H1 (cell line): ENCODE data around the gene LCE6A. TPM values are rescaled to one million over a fixed set of nuclear protein-coding genes. Genes with fewer than 3 reads are reported as not detected.

Source experiments
- CTCF ChIA-PET: fragments of 300-600 bp; sonication (Branson Sonifier 250); formaldehyde crosslinking; loops from one replicate; lab custom pipeline; 2021; ENCODE audit not compliant: partially characterized antibody; lab: Charles Lee
- POLR2A ChIA-PET: fragments of 300-600 bp; sonication (Branson Sonifier 250); formaldehyde crosslinking; loops from one replicate; lab custom pipeline; 2021; ENCODE audit warnings: inconsistent platforms; ENCODE audit not compliant: partially characterized antibody; lab: Charles Lee
- DNase-seq, 2 experiments: peaks; one replicate each; pipeline versions ENCODE4 v3.0.0 to v3.0.0-alpha.2; 2010 to 2022; ENCODE audit warnings: low spot score in 2 of 2, low read depth in 1 of 2, mixed read lengths in 1 of 2
- FAIRE-seq: peaks from 2 replicates; lab custom pipeline; 2011; peaks lifted over from hg19 to GRCh38; lab: Jason Lieb, UNC
- H2AFZ ChIP-seq: 2 replicates; pipeline ENCODE4 v1.8.1; 2012; ENCODE audit warnings: low read length, inconsistent platforms
- H2AK5ac ChIP-seq: 2 replicates; pipeline ENCODE4 v1.6.1; 2013; ENCODE audit warnings: low read depth, low read length
- H2BK120ac ChIP-seq: replicated peaks from 2 replicates; pipeline ENCODE3; 2013; ENCODE audit warnings: low read depth, low read length, inconsistent platforms
- H2BK12ac ChIP-seq: 2 replicates; pipeline ENCODE4 v1.6.1; 2013; ENCODE audit warnings: low read depth, low read length
- H2BK15ac ChIP-seq: 2 replicates; pipeline ENCODE4 v1.6.1; 2013; ENCODE audit warnings: low read length
- H2BK20ac ChIP-seq: 2 replicates; pipeline ENCODE4 v1.6.1; 2013; ENCODE audit warnings: low read length
- H2BK5ac ChIP-seq: 2 replicates; pipeline ENCODE4 v1.6.1; 2013; ENCODE audit warnings: low read depth, low read length
- H3K14ac ChIP-seq: 2 replicates; pipeline ENCODE4 v1.6.1; 2013; ENCODE audit warnings: inconsistent platforms; ENCODE audit not compliant: insufficient read length
- H3K18ac ChIP-seq: 2 replicates; pipeline ENCODE4 v1.6.1; 2013; ENCODE audit warnings: low read length; ENCODE audit errors: extremely low read depth
- H3K23ac ChIP-seq: 2 replicates; pipeline ENCODE4 v1.6.1; 2013; ENCODE audit warnings: inconsistent platforms; ENCODE audit not compliant: insufficient read length
- H3K23me2 ChIP-seq: 2 replicates; pipeline ENCODE4 v1.6.1; 2013; ENCODE audit warnings: low read depth, low read length
- H3K27ac ChIP-seq: 2 replicates; pipeline ENCODE4 v1.6.1; 2011; ENCODE audit warnings: low read depth, low read length, inconsistent platforms
- H3K27me3 ChIP-seq, 4 experiments: replicated peaks in 1 of 4; 1 replicate in 1 of 4; 2 replicates in 3 of 4; pipeline versions ENCODE4 v1.6.1 to v1.8.1; 2011 to 2013; ENCODE audit warnings: low read length in 3 of 4, mild to moderate bottlenecking in 3 of 4, inconsistent platforms in 2 of 4, mixed read lengths in 2 of 4, moderate library complexity in 1 of 4; ENCODE audit not compliant: control insufficient read depth in 3 of 4, insufficient read depth in 3 of 4; ENCODE audit errors: extremely low read depth in 1 of 4
- H3K36me3 ChIP-seq, 4 experiments: 2 replicates each; pipeline versions ENCODE4 v1.6.1 to v1.8.1; 2011 to 2013; ENCODE audit warnings: mild to moderate bottlenecking in 4 of 4, low read length in 3 of 4, moderate library complexity in 2 of 4, control low read depth in 1 of 4, inconsistent platforms in 1 of 4; ENCODE audit not compliant: insufficient read depth in 4 of 4, control insufficient read depth in 2 of 4
- H3K4ac ChIP-seq: replicated peaks from 2 replicates; pipeline ENCODE3; 2013; ENCODE audit warnings: low read length, low read depth, mixed read lengths, inconsistent platforms; ENCODE audit not compliant: insufficient read length
- H3K4me1 ChIP-seq, 4 experiments: replicated peaks in 1 of 4; 1 replicate in 1 of 4; 2 replicates in 3 of 4; pipeline versions ENCODE4 v1.6.1 to v1.8.1; 2011 to 2013; ENCODE audit warnings: low read length in 3 of 4, inconsistent platforms in 2 of 4, mixed read lengths in 1 of 4; ENCODE audit not compliant: insufficient read depth in 4 of 4, control insufficient read depth in 3 of 4
- H3K4me2 ChIP-seq, 2 experiments: 2 replicates each; pipeline versions ENCODE4 v1.6.1 to v1.8.1; 2011 to 2013; ENCODE audit warnings: low read depth in 2 of 2, low read length in 2 of 2, control low read depth in 1 of 2, inconsistent platforms in 1 of 2, mild to moderate bottlenecking in 1 of 2; ENCODE audit not compliant: insufficient read depth in 1 of 2
- H3K4me3 ChIP-seq, 4 experiments: fragments of 200-600, 300-600 bp in 1 of 4; sonication (generic), shearing (Covaris generic), sonication (Bioruptor Twin) in 1 of 4; 2 replicates each; pipeline versions ENCODE4 v1.5.1 to v1.8.1; 2011 to 2016; ENCODE audit warnings: low read length in 4 of 4, low read depth in 3 of 4, control low read depth in 2 of 4, inconsistent platforms in 2 of 4, mild to moderate bottlenecking in 2 of 4, mixed read lengths in 1 of 4, moderate library complexity in 1 of 4; ENCODE audit not compliant: insufficient read depth in 2 of 4; ENCODE audit errors: extremely low read depth in 1 of 4
- H3K56ac ChIP-seq: replicated peaks from 2 replicates; pipeline ENCODE3; 2013; ENCODE audit warnings: low read depth, mild to moderate bottlenecking, mixed read lengths, low read length, inconsistent platforms; ENCODE audit not compliant: insufficient read length
- H3K79me1 ChIP-seq: 2 replicates; pipeline ENCODE4 v1.6.1; 2013; ENCODE audit warnings: low read depth, low read length, control low read depth
- H3K79me2 ChIP-seq, 2 experiments: 2 replicates each; pipeline versions ENCODE4 v1.6.1 to v1.8.1; 2012 to 2013; ENCODE audit warnings: low read length in 2 of 2, mild to moderate bottlenecking in 2 of 2, inconsistent platforms in 1 of 2; ENCODE audit not compliant: insufficient read depth in 2 of 2, control insufficient read depth in 1 of 2
- H3K9ac ChIP-seq, 4 experiments: replicated peaks in 1 of 4; 1 replicate in 1 of 4; 2 replicates in 3 of 4; pipeline versions ENCODE4 v1.6.1 to v1.8.1; 2011 to 2013; ENCODE audit warnings: low read depth in 3 of 4, low read length in 3 of 4, control low read depth in 2 of 4, mild to moderate bottlenecking in 2 of 4, moderate library complexity in 2 of 4, inconsistent platforms in 1 of 4; ENCODE audit errors: extremely low read depth in 1 of 4
- H3K9me3 ChIP-seq, 2 experiments: 2 replicates each; pipeline versions ENCODE4 v1.6.1 to v1.8.1; 2012 to 2013; ENCODE audit warnings: mild to moderate bottlenecking in 2 of 2, moderate library complexity in 2 of 2, control low read depth in 1 of 2, inconsistent platforms in 1 of 2, low read depth in 1 of 2, low read length in 1 of 2, mixed read lengths in 1 of 2; ENCODE audit not compliant: insufficient read depth in 2 of 2
- H4K20me1 ChIP-seq, 2 experiments: replicated peaks in 1 of 2; 2 replicates each; pipeline versions ENCODE3 to v1.8.1; 2011 to 2013; ENCODE audit warnings: inconsistent platforms in 2 of 2, low read length in 2 of 2, mild to moderate bottlenecking in 1 of 2; ENCODE audit not compliant: insufficient read depth in 2 of 2, control insufficient read depth in 1 of 2
- H4K5ac ChIP-seq: 2 replicates; pipeline ENCODE4 v1.6.1; 2013; ENCODE audit warnings: low read length, low read depth, mixed read lengths, inconsistent platforms; ENCODE audit not compliant: insufficient read length
- H4K8ac ChIP-seq: 2 replicates; pipeline ENCODE4 v1.8.0; 2013; ENCODE audit warnings: mild to moderate bottlenecking, moderate library complexity, low read length, inconsistent platforms; ENCODE audit not compliant: insufficient read depth; ENCODE audit errors: extremely low read depth
- H4K91ac ChIP-seq: replicated peaks from 2 replicates; pipeline ENCODE3; 2013; ENCODE audit warnings: low read length, mixed read lengths, inconsistent platforms; ENCODE audit not compliant: insufficient read length
- EP300 ChIP-seq, 2 experiments: IDR thresholded peaks; 1 replicate in 1 of 2; 2 replicates in 1 of 2; pipeline ENCODE4 v1.6.1; 2011 to 2012; ENCODE audit warnings: low read depth in 2 of 2, low read length in 2 of 2, mild to moderate bottlenecking in 2 of 2, borderline replicate concordance in 1 of 2, inconsistent platforms in 1 of 2, moderate library complexity in 1 of 2
- GABPA ChIP-seq: IDR thresholded peaks from 2 replicates; pipeline ENCODE4 v1.6.1; 2011; ENCODE audit warnings: mild to moderate bottlenecking, low read length, moderate library complexity, borderline replicate concordance; ENCODE audit not compliant: insufficient read depth
- JUND ChIP-seq: IDR thresholded peaks from 2 replicates; pipeline ENCODE4 v1.6.1; 2011; ENCODE audit warnings: mild to moderate bottlenecking, improper control_type of control experiment, low read length
- NANOG ChIP-seq: IDR thresholded peaks from 2 replicates; pipeline ENCODE4 v1.6.1; 2011; ENCODE audit warnings: low read length, low read depth, mild to moderate bottlenecking, inconsistent platforms; ENCODE audit not compliant: insufficient read depth, poor library complexity, severe bottlenecking
- NRF1 ChIP-seq: IDR thresholded peaks from 2 replicates; pipeline ENCODE4 v1.6.1; 2011; ENCODE audit warnings: mild to moderate bottlenecking, low read depth, low read length, improper control_type of control experiment
- PHF8 ChIP-seq: fragments of 200-600 bp; sonication (generic); conservative IDR thresholded peaks from 2 replicates; pipeline ENCODE4 v1.7.1; 2012; ENCODE audit warnings: low read depth, mild to moderate bottlenecking, inconsistent platforms, low read length, moderate library complexity
- POLR2AphosphoS5 ChIP-seq: IDR thresholded peaks from 2 replicates; pipeline ENCODE4 v1.6.1; 2011; ENCODE audit warnings: low read depth, low read length
- RNF2 ChIP-seq: fragments of 200-900, 300-1000 bp; sonication (generic); IDR thresholded peaks from 2 replicates; pipeline ENCODE4 v1.7.1; 2016; ENCODE audit warnings: borderline replicate concordance, low read depth, mild to moderate bottlenecking, antibody characterized with exemption, low read length; ENCODE audit not compliant: poor library complexity, severe bottlenecking; ENCODE audit errors: missing control alignments
- RXRA ChIP-seq: IDR thresholded peaks from 2 replicates; pipeline ENCODE4 v1.6.1; 2011; ENCODE audit warnings: low read depth, mild to moderate bottlenecking, low read length, moderate library complexity; ENCODE audit not compliant: insufficient read depth
- SIX5 ChIP-seq: IDR thresholded peaks from 2 replicates; pipeline ENCODE4 v1.6.1; 2011; ENCODE audit warnings: mild to moderate bottlenecking, low read depth, low read length
- WGBS, 2 experiments: shearing (Covaris generic) in 1 of 2; methylation state at CpG; one replicate each; pipeline versions ENCODE4 v1.1.6 to v1.1.7; 2013 to 2015; ENCODE audit warnings: low lambda C conversion rate in 2 of 2, mixed read lengths in 2 of 2, inconsistent platforms in 1 of 2, low coverage in 1 of 2, missing lambda C conversion rate in 1 of 2; ENCODE audit not compliant: insufficient replicate concordance in 2 of 2, insufficient coverage in 1 of 2, insufficient read length in 1 of 2; ENCODE audit errors: extremely low coverage in 1 of 2, missing lambda C conversion rate in 1 of 2; 5-methylcytosine and 5-hydroxymethylcytosine counted together
- polyA plus RNA-seq, 7 experiments: library from polyadenylated mRNA; depleted of rRNA in 3 of 7; stranded (reverse) in 5 of 7; unstranded in 2 of 7; fragments of >200 nt in 5 of 7; fragments of 200-250 nt in 2 of 7; gene quantifications; 1 replicate in 5 of 7; 2 replicates in 1 of 7; 4 replicates in 1 of 7; pipeline versions ENCODE4 v1.2.1 to v1.2.3, GENCODE V29; 2011 to 2013; ENCODE audit warnings: missing spikeins in 2 of 7, mixed read lengths in 2 of 7
- total RNA-seq: library from RNA; stranded (reverse); fragmentation: NEBNext Ultra II Directional; extraction: Animal tissue kit (Norgen Biotek cat#: 25700); gene quantifications from 2 replicates; pipeline ENCODE4 v1.2.1, GENCODE V29; 2021

LCE6A gene
- total and polyA plus RNA-seq, 2 of the 8 experiments (the other 6 are each of a cell fraction or from before 2014, with no cell fraction given) = not detected

DNA sequence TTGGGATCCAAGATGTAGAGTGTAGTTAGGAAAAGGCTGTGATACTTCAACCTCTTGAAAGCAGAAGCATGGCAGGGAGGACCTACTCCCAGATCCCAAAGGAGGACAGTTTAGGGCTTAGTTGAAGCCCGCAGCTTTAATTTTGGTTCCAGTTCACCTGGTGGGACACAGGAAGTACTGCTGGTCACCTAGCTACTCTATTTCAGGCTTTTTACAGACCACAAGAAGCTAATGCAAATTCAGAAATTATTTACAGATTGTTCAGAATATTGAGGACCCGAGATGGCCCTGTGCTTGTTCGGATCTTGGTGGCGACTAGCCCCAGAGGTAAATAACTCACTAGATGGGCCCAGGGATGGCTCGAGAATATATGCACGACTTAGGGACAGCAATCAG, 29.1 kb downstream of the LCE6A start:
- Histone ChIP-seq H2BK15ac (no peak overlapping the region), H4K20me1 (no peaks in the 10 kb centered on the region), H3K79me2 (no peaks in the 10 kb centered on the region), H3K4me2 (no peak overlapping the region), H2AK5ac (no peak overlapping the region), H3K4ac (no peak overlapping the region), H3K18ac (no peak overlapping the region), H3K9ac (no peak overlapping the region), H3K23ac (no peak overlapping the region), H2BK120ac (no peak overlapping the region), H2BK20ac (no peak overlapping the region), H3K27ac (no peak overlapping the region), H3K27me3 (no peaks in the 10 kb centered on the region), H3K4me1 (no peaks in the 10 kb centered on the region; a peak in 1 of 7 replicates), H3K9me3 (no peaks in the 10 kb centered on the region; a peak in 1 of 4 replicates), H3K56ac (no peak overlapping the region), H3K14ac (no peak overlapping the region), H3K79me1 (no peaks in the 10 kb centered on the region), H3K23me2 (no peaks in the 10 kb centered on the region), H2BK5ac (no peak overlapping the region), H4K5ac (no peak overlapping the region), H4K91ac (no peak overlapping the region), H2BK12ac (no peak overlapping the region), H3K36me3 (no peaks in the 10 kb centered on the region), H2AFZ (peak overlapping the region; percentile 40; the same call in 1 of the 2 replicates), H4K8ac (no peak overlapping the region), H3K4me3 (no peak overlapping the region)
- ChIA-PET CTCF (interaction anchor here (0.6 to 9.0 kb wide), 33 partner anchors 15 to 413 kb away, joined by 3 to 200 read pairs (median 5); no protein-coding TSS in a partner anchor), POLR2A (no interaction called here)
- no peak for DNase-seq
- FAIRE-seq = no peak
- WGBS, 2 experiments = 86% methylated on average over 6 of the region's 6 CpGs; no CpG with 5 or more reads in 1 of the 2 experiments
- no peak for TF ChIP-seq EP300 (IDR thresholded peaks at IDR 0.05; ENCODE audit: borderline replicate concordance in 1 of 2, low read depth in 2 of 2, low read length in 2 of 2)
- no peak for TF ChIP-seq NRF1
- TF ChIP-seq PHF8 = no peak
- no peak for TF ChIP-seq SIX5
- TF ChIP-seq NANOG = no peak
- no peak for TF ChIP-seq JUND
- TF ChIP-seq POLR2AphosphoS5 = no peak
- TF ChIP-seq RXRA = no peak
- no peak for TF ChIP-seq RNF2
- no peak for TF ChIP-seq GABPA
